GM21786 (cell line): ENCODE results near the gene GATAD2A.
A peak's percentile ranks its signal among the peaks of the same experiment; 100 is the strongest.
"Not testable (repeated sequence)": the region's sequence is repeated elsewhere in the genome, so short reads cannot be mapped to it uniquely, and the experiment has no call there.

ENCODE experiments used
- ATAC-seq: cut with Tn5 transposase; IDR thresholded peaks from one replicate; pipeline ENCODE4 v1.9.1; 2021; ENCODE audit not compliant: unreplicated experiment

GATAD2A gene

GRCh38 chr19:19404879-19405860 lies at the start of gene GATAD2A:
GATAD2A (plus strand) TSS chr19:19405675; CDS start chr19:19465346, 59,671 bp downstream.
- ATAC-seq = peak; percentile 75

- no peak for ATAC-seq
Measured at GRCh38 chr19:19356500-19356899, 49.0 kb upstream of the GATAD2A start.

GRCh38 chr19:19356901-19357566 lies 48.4 kb upstream of the GATAD2A start:
- no peak for ATAC-seq

- ATAC-seq = peak; percentile 62
Measured at GRCh38 chr19:19361075-19361594, 44.3 kb upstream of the GATAD2A start.

GRCh38 chr19:19362075-19362474 lies 43.4 kb upstream of the GATAD2A start:
- ATAC-seq = no peak

- peak; percentile 45 for ATAC-seq
Measured at GRCh38 chr19:19366434-19367396, 38.8 kb upstream of the GATAD2A start.

- no peak for ATAC-seq
Measured at GRCh38 chr19:19368087-19368486, 37.4 kb upstream of the GATAD2A start.

- no peak for ATAC-seq
Measured at GRCh38 chr19:19371059-19371458, 34.4 kb upstream of the GATAD2A start.

GRCh38 chr19:19372656-19373416 lies 32.6 kb upstream of the GATAD2A start:
- ATAC-seq = peak; percentile 83

GRCh38 chr19:19379527-19379926 lies 25.9 kb upstream of the GATAD2A start:
- no peak for ATAC-seq

- ATAC-seq = not testable (repeated sequence)
Measured at GRCh38 chr19:19380316-19380715, 25.2 kb upstream of the GATAD2A start.

GRCh38 chr19:19381007-19381926 lies 24.2 kb upstream of the GATAD2A start:
- ATAC-seq = no peak

GRCh38 chr19:19382118-19382517 lies 23.4 kb upstream of the GATAD2A start:
- no peak for ATAC-seq

- ATAC-seq = no peak
Measured at GRCh38 chr19:19384486-19384885, 21.0 kb upstream of the GATAD2A start.

GRCh38 chr19:19385131-19385895 lies 20.2 kb upstream of the GATAD2A start:
- ATAC-seq = peak; percentile 92

- no peak for ATAC-seq
Measured at GRCh38 chr19:19385896-19386869, 19.3 kb upstream of the GATAD2A start.

- no peak for ATAC-seq
Measured at GRCh38 chr19:19387108-19387507, 18.4 kb upstream of the GATAD2A start.
